OCI-LY1 (cell line): ENCODE data around the gene BASP1.

Source experiments
- CTCF ChIP-seq: fragments of 200-600 bp; sonication (generic), shearing (Covaris generic); IDR thresholded peaks from 2 replicates; pipeline ENCODE4 v1.5.1; 2017; ENCODE audit warnings: mild to moderate bottlenecking, antibody characterized with exemption, low read length, moderate library complexity, mixed read lengths
- EZH2 ChIP-seq: fragments of 200-600 bp; sonication (generic), shearing (Covaris generic); IDR thresholded peaks from 2 replicates; pipeline ENCODE4 v1.8.0; 2017; ENCODE audit warnings: borderline replicate concordance, mixed run types, mild to moderate bottlenecking, antibody characterized with exemption, low read length, moderate library complexity, mixed read lengths

GRCh38 chr5:17259630-17260257, 42.3 kb downstream of the BASP1 start:
- no peak for TF ChIP-seq CTCF
- TF ChIP-seq EZH2: no peak
